GM19372 (cell line): ENCODE data around the gene FOLR2.

Experiments
- ATAC-seq: cut with Tn5 transposase; IDR thresholded peaks from one replicate; pipeline ENCODE4 v1.9.1; 2021; ENCODE audit warnings: mild to moderate bottlenecking, low read depth, moderate library complexity; ENCODE audit not compliant: unreplicated experiment

Gene FOLR2

GRCh38 chr11:72239849-72240460 lies 23.4 kb downstream of the FOLR2 start:
- no peak for ATAC-seq

- ATAC-seq, result no peak
These were observed 24.1 kb downstream of the FOLR2 start for GRCh38 chr11:72240461-72241290.

GRCh38 chr11:72241291-72241781 lies 24.7 kb downstream of the FOLR2 start:
- no peak for ATAC-seq

- no peak for ATAC-seq
These were observed 25.5 kb downstream of the FOLR2 start for GRCh38 chr11:72242141-72242540.

GRCh38 chr11:72243173-72244059 lies 26.8 kb downstream of the FOLR2 start:
- ATAC-seq, result no peak

- no peak for ATAC-seq
These were observed 27.4 kb downstream of the FOLR2 start, which contains the start of gene PHOX2A for GRCh38 chr11:72244060-72244360. PHOX2A (minus strand) TSS chr11:72244176; CDS start chr11:72244004, 172 bp downstream.

- ATAC-seq, result no peak
These were observed 28.0 kb downstream of the FOLR2 start for GRCh38 chr11:72244361-72245262.

- no peak for ATAC-seq
These were observed 28.7 kb downstream of the FOLR2 start for GRCh38 chr11:72245263-72245816.

GRCh38 chr11:72247584-72247983 lies 31.0 kb downstream of the FOLR2 start:
- no peak for ATAC-seq

- ATAC-seq, result no peak
These were observed 33.4 kb downstream of the FOLR2 start for GRCh38 chr11:72249961-72250360.

GRCh38 chr11:72250661-72251464 lies 34.3 kb downstream of the FOLR2 start:
- no peak for ATAC-seq

GRCh38 chr11:72251614-72252013 lies 35.0 kb downstream of the FOLR2 start:
- no peak for ATAC-seq

- no peak for ATAC-seq
These were observed 36.8 kb downstream of the FOLR2 start for GRCh38 chr11:72253392-72253791.

- ATAC-seq, result no peak
These were observed 37.9 kb downstream of the FOLR2 start for GRCh38 chr11:72254299-72254993.

- ATAC-seq, result no peak
These were observed 41.0 kb downstream of the FOLR2 start for GRCh38 chr11:72257570-72257969.

- ATAC-seq, result no peak
These were observed 42.9 kb downstream of the FOLR2 start for GRCh38 chr11:72259490-72259889.

- no peak for ATAC-seq
These were observed 44.0 kb downstream of the FOLR2 start for GRCh38 chr11:72260574-72260973.

GRCh38 chr11:72263361-72263760 lies 46.8 kb downstream of the FOLR2 start:
- no peak for ATAC-seq
